ENCODE measurements around the gene POLD2. TPM values are rescaled to one million over a fixed set of nuclear protein-coding genes. Genes with fewer than 3 reads are reported as not detected.

POLD2 gene
- total RNA-seq, 2 experiments from 2014 or later = 45.2 to 48.3 TPM

DNA sequence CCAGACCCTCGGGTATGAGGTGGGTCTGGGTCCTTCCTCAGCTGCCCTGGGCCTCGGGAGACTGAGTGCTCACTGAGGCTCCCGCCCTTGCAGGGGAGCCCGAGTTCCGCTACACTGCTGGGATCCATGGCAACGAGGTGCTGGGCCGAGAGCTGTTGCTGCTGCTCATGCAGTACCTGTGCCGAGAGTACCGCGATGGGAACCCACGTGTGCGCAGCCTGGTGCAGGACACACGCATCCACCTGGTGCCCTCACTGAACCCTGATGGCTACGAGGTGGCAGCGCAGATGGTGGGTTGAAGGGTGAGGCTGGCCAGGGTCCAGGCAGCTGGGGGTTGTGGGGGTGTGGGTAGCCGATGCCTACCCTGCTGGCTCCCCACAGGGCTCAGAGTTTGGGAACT lies 11.6 kb downstream of the POLD2 start:
- peaks cover 0 to 8% of the 10 kb centered on the region in 2 experiments for H3K9me3 ChIP-seq (ENCODE audit: control insufficient read depth in 1 of 2, insufficient read depth in 1 of 2, low read length in 2 of 2)
- Mint-ChIP-seq H3K4me1 (ENCODE audit: low read depth) (no peaks in the 10 kb centered on the region), H3K4me3 (no peak overlapping the region), H3K36me3 (ENCODE audit: low read depth) (peaks cover 42% of the 10 kb centered on the region), H3K9me3 (no peaks in the 10 kb centered on the region), H3K27me3 (no peaks in the 10 kb centered on the region), H3K27ac (no peak overlapping the region)
- TF ChIP-seq, protein P1, sequence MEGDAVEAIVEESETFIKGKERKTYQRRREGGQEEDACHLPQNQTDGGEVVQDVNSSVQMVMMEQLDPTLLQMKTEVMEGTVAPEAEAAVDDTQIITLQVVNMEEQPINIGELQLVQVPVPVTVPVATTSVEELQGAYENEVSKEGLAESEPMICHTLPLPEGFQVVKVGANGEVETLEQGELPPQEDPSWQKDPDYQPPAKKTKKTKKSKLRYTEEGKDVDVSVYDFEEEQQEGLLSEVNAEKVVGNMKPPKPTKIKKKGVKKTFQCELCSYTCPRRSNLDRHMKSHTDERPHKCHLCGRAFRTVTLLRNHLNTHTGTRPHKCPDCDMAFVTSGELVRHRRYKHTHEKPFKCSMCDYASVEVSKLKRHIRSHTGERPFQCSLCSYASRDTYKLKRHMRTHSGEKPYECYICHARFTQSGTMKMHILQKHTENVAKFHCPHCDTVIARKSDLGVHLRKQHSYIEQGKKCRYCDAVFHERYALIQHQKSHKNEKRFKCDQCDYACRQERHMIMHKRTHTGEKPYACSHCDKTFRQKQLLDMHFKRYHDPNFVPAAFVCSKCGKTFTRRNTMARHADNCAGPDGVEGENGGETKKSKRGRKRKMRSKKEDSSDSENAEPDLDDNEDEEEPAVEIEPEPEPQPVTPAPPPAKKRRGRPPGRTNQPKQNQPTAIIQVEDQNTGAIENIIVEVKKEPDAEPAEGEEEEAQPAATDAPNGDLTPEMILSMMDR (IDR thresholded peaks at IDR 0.05) = no peak
- no peaks in the 10 kb centered on the region for H3K27me3 ChIP-seq (ENCODE audit: control insufficient read depth in 1 of 2, insufficient read depth in 2 of 2, low read length in 2 of 2)
- no peaks in the 10 kb centered on the region for H3K4me1 ChIP-seq (ENCODE audit: insufficient read depth, low read length)
- ChIA-PET CTCF (no interaction called here), POLR2A (no interaction called here)
- no peak overlapping the region for H3K4me3 ChIP-seq (ENCODE audit: low read length)
- intact Hi-C loops (cut with DNase I, micrococcal nuclease) = no loop called here
- no peak for DNase-seq
- no peak for ATAC-seq (ENCODE audit: poor library complexity)
- H3K27ac ChIP-seq (ENCODE audit: low read depth in 1 of 2, low read length in 2 of 2) = no peak overlapping the region
- H3K36me3 ChIP-seq (ENCODE audit: insufficient read depth, low read length) = peaks cover 20% of the 10 kb centered on the region

DNA sequence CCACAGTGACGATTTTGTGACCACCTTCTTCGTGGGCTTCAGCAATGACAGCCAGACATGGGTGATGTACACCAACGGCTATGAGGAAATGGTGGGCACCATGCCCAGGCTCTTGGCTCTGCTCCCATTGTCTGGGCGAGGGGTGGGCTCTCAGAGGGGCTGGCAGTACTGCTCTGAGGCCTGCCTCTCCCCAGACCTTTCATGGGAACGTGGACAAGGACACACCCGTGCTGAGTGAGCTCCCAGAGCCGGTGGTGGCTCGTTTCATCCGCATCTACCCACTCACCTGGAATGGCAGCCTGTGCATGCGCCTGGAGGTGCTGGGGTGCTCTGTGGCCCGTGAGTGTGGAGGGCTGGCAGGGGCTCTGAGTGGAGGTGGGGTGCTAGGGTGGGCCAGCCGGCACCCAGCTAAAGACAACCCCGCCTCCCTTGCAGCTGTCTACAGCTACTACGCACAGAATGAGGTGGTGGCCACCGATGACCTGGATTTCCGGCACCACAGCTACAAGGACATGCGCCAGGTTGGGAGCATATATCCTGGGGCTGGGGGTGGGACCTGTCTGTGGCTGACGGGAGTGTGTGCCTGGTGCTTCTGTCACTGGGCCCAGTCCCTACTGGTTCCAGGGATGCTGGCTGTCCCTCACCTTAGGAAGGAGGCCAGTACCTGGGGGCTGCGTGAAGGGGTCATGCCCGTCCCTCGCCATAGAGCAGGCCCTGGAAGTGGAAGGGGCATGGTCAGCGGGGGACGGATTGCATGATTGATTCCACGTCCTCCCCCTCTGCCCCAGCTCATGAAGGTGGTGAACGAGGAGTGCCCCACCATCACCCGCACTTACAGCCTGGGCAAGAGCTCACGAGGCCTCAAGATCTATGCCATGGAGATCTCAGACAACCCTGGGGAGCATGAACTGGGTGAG lies 12.4 kb downstream of the POLD2 start:
- Mint-ChIP-seq H3K27ac (no peak overlapping the region), H3K27me3 (peaks cover under 1% of the 10 kb centered on the region), H3K36me3 (ENCODE audit: low read depth) (peaks cover 45% of the 10 kb centered on the region), H3K4me3 (no peak overlapping the region), H3K4me1 (ENCODE audit: low read depth) (peaks cover 4% of the 10 kb centered on the region), H3K9me3 (no peaks in the 10 kb centered on the region)
- CTCF ChIA-PET = no interaction called here
- Histone ChIP-seq H3K27me3 (ENCODE audit: control insufficient read depth in 1 of 2, insufficient read depth in 2 of 2, low read length in 2 of 2) (no peaks in the 10 kb centered on the region), H3K4me3 (ENCODE audit: low read length) (no peak overlapping the region), H3K27ac (ENCODE audit: low read depth in 1 of 2, low read length in 2 of 2) (no peak overlapping the region), H3K4me1 (ENCODE audit: insufficient read depth, low read length) (no peaks in the 10 kb centered on the region), H3K9me3 (ENCODE audit: control insufficient read depth in 1 of 2, insufficient read depth in 1 of 2, low read length in 2 of 2) (peaks cover 0 to 8% of the 10 kb centered on the region in 2 experiments), H3K36me3 (ENCODE audit: insufficient read depth, low read length) (peaks cover 13% of the 10 kb centered on the region)
- TF ChIP-seq, protein P1 (IDR thresholded peaks at IDR 0.05) = no peak
- ATAC-seq (ENCODE audit: poor library complexity) (no peak), DNase-seq (no peak)
- intact Hi-C loops (cut with DNase I, micrococcal nuclease) = no loop called here
- POLR2A ChIA-PET = no interaction called here

DNA sequence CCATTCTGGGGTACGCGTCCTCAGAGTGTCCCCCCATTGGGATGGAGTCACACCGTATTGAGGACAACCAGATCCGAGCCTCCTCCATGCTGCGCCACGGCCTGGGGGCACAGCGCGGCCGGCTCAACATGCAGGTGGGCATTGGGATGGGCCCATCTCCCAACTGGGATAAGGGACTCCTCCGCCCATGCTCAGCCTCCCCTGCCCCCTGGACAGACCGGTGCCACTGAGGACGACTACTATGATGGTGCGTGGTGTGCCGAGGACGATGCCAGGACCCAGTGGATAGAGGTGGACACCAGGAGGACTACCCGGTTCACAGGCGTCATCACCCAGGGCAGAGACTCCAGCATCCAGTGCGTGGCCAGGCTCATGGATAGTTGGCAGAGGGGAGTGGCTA lies 13.4 kb downstream of the POLD2 start:
- no peaks in the 10 kb centered on the region for H3K9me3 Mint-ChIP-seq
- peaks cover 5% of the 10 kb centered on the region for H3K27me3 Mint-ChIP-seq
- Histone ChIP-seq H3K4me1 (ENCODE audit: insufficient read depth, low read length) (peaks cover 6% of the 10 kb centered on the region), H3K4me3 (ENCODE audit: low read length) (no peak overlapping the region), H3K9me3 (ENCODE audit: control insufficient read depth in 1 of 2, insufficient read depth in 1 of 2, low read length in 2 of 2) (peaks cover 0 to 8% of the 10 kb centered on the region in 2 experiments), H3K36me3 (ENCODE audit: insufficient read depth, low read length) (peaks cover 3% of the 10 kb centered on the region), H3K27ac (ENCODE audit: low read depth in 1 of 2, low read length in 2 of 2) (no peak overlapping the region), H3K27me3 (ENCODE audit: control insufficient read depth in 1 of 2, insufficient read depth in 2 of 2, low read length in 2 of 2) (peaks cover 0 to under 1% of the 10 kb centered on the region in 2 experiments)
- peaks cover 41% of the 10 kb centered on the region for H3K36me3 Mint-ChIP-seq (ENCODE audit: low read depth)
- no peak overlapping the region for H3K4me3 Mint-ChIP-seq
- ATAC-seq (ENCODE audit: poor library complexity) = no peak
- TF ChIP-seq, protein P1 (IDR thresholded peaks at IDR 0.05) = no peak
- POLR2A ChIA-PET = no interaction called here
- peaks cover 14% of the 10 kb centered on the region for H3K4me1 Mint-ChIP-seq (ENCODE audit: low read depth)
- H3K27ac Mint-ChIP-seq = no peak overlapping the region
- DNase-seq = no peak
- CTCF ChIA-PET = no interaction called here
- intact Hi-C loops (cut with DNase I, micrococcal nuclease) = no loop called here

All from CD4-positive, alpha-beta T cell (primary cell).